ELR (cell line): ENCODE results near the gene CHTF18.
"Not testable (repeated sequence)": the region's sequence is repeated elsewhere in the genome, so short reads cannot be mapped to it uniquely, and the experiment has no call there.

Source experiments
- DNase-seq: peaks from one replicate; pipeline ENCODE4 v3.0.0-alpha.2; 2015; ENCODE audit warnings: low read depth

CHTF18 gene

DNA sequence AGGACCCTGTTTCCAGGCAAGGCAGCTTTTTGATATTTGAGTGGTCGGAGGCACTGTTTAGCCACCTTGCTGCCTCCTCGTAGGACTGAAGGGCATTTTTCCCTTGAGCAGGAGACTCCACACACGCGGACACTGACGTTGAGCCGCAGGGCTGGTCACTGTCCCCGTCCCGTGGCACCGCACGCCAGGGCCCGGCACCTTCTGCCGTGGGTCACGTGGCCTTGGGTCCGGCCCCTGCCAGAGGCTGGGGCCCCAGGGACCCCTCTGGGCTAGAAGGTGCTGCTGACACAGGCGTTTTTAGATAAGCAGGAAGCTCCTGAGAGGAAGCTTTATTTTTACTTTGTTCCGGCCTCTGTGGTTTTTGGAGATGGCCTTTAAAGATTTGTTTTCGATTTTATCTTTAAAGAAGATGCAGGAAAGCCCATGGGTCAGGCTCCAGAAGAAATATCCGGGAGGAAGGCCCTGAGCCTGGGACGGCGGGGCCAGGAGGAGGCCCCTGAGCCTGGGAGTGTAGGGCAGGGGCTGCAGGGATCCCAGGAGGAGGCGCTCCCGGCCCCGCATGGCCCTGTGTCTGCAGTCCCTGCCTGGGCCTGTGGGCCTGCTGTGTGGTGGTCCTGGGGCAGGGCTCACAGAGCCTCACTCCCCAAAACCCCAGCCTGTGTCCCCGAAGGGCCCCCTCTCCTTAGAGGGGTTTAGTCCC lies 42.6 kb downstream of the CHTF18 start:
- DNase-seq, result no peak

DNA sequence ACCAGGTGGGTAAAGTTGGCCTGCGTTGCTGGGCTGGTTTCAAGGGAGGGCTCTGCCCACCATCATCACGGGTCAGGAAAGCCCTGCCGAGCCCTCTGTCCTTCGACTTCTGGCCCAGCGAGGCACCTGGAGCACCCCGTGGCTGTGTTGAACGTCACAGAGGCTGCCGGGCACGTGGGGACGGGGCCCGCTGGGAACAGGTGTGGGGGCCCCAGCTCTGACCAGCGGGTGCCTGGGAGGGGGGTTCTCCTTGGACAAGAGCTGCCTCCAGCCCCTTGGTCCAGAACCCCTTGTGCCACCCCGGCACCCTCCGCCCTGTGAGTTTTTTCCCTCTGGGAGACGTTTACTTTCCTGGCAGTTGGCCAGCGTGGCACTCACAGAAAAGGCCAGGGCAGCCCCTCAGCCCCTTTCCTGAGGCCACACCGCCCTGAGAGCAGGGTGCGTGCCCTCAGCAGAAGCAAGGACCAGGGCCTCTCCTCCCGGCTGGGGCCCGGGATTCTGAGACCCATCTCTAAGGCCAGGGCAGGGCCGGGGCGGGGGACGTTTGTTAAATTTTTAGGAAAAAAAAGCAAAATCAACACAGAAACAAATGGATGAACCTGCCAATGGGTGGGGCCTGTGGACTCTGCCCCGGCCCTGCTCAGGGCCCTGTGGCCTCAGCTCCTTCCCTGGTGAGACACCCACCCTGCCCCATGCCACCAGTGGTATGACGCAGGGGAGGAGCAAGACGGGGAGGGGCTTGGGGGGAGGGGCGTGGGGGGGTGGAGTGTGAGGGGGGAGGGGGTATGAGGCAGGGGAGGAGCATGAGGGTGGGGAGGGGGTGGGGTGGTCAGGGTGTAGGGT lies 43.4 kb downstream of the CHTF18 start:
- DNase-seq, result no peak

DNA sequence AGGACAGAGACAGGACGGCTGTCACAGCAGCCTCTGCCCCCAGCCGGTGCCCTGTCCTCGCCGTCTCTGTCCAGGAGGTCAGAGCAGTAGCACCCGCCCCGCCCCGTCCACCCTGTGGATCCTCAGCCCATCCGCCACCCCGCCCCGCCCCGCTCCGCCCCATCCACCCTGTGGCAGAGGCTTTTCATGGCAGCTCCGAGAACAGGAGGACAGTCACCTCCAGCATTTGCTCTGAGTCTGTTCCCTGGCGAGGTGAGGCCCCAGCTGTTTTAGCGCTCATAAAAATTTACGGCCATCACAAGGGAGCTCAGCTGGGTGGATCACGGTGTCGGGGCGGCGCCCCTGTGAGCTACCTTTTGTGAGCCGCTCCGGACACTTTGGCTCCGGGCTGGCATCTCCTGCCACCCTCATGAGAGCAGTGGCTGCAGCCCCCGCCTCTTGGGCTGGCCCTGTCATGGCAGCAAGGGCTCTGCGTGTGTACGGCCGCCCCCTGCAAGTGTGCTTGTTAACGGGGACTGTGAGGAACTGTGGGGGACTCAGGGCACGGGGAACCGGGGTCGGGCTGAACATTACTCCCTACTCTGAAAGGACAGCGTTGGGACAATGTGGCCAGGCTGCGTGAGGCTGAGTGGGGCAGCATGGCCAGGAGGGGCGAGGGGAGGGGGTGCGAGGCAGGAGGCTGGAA lies 44.4 kb downstream of the CHTF18 start:
- no peak for DNase-seq

DNA sequence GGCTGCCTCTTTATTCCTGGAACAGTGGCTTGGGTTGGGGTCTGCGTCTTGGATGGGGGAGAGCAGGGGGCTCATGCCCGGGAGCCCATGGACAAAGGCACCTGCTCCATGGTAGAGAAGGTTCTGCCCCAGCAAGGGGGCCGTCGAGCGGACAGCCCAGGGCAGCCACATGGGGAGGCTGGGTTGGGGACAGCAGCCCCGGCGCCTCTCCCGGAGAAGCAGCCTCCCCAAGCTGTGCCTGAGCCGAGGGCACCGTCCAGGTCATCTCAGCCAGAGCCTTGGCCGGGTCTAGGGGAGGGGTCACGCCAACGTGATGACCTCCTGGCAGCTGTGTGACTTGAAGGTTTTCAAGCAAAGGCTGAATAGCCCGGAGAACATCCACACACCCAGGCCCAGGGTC lies 45.0 kb downstream of the CHTF18 start:
- no peak for DNase-seq

DNA sequence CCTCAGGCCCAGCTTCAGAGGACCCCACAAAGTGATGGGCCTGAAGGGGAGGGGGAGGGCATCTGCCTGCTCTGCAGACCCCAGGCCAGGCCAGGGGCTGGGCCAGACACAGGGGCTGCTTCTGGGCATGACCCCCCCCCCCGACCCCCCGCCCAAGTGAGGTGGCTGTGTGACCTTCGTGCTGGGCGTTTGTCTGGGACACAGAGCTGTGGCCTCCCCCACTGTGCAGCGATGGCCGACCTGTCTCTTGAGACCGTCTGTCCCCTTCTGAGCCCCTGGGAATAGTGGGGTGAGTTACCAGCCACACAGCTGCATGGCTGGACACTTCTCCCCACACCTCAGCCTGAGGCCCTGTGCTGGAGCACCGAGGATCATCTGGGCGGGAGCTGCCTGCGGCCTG lies 47.0 kb downstream of the CHTF18 start:
- no peak for DNase-seq

DNA sequence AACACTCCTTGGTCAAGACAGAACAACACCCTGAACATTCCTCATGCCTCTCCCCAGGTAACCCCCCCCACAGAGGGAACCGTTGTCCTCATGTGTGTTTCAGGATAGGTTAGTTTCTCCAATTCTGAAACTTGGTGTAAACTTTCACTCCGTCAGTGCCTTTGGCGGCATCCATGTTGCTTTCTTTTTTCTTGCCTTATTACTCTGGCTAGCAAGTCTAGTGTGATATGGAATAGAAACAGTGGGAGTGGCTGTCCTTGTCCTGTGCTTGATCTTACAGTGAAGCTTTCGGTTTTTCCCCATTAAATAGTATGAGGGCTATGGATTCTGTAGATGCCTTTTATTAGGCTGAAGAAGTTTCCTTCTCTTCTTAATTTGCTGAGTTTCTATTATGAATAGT lies 47.8 kb downstream of the CHTF18 start:
- no peak for DNase-seq

DNA sequence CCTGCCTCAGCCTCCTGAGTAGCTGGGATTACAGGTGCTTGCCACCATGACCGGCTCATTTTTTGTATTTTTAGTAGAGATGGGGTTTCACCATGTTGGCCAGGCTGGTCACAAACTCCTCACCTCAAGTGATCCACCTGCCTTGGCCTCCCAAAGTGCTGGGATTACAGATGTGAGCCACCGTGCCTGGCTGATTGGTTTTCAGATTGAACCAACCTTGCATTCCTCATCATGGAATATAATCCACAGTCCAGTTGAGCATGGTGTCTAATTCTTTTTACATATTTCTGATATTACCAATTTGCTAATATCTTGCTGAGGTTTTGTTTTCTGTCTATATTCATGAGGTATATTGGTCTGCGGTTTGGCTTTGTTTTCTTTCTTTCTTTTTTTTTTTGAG lies 48.4 kb downstream of the CHTF18 start:
- DNase-seq, result not testable (repeated sequence)

DNA sequence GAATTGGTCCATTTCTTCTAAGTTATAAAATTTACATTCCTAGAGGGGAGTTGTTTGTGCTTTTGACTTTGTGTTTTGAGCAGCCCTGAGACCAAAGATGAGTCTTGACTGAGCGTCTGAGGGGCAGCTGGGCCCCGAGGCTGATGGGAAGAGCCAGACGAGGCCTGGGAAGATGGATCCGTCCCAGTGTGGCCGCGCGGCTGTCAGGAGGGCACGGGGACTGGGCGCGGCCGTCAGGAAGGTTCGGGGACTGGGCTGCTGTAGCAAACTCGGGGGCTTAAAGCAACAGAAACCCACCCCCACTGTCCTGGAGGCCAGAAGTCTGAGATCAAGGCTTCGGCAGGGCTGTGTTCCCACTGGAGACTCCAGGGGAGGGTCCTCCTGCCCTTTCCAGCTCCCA lies 50.3 kb downstream of the CHTF18 start:
- DNase-seq, result no peak

DNA sequence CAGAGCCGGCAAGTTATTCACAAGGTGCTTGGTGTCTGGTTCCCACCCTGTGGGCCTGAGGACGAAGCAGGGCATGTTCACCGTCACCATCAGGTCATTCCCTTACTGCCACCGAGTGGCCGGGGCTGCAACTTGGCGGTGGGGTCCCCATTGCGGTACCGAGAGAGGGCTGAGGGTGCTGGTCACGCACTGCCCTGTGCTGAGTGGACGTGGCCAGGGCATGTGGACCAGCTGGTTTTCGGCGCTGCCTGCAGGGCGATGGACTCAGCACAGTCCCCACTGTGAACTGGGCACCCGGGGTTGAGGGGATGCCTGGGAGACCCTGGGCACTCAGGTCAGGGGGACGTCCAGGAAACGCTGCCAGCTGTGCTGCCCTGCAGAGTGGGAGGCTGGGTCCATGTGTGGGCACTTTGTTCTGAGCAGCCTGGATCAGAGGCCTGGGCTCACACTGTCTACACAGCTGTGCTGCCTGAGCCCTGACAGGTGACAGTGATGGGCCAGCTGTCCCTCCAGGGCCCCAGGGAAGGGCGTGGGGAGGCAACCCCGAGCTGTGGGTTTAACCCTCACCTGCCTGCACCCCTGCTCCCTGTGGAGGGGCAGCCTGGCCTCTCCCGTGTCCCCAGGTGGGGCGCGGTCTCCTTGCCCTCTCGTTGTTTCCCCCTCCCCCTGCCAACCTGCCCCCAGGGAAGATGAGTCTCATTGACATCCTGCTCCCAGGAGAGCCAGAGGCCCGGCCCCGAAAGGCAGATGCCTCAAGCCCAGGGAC lies 51.4 kb downstream of the CHTF18 start:
- DNase-seq, result no peak

DNA sequence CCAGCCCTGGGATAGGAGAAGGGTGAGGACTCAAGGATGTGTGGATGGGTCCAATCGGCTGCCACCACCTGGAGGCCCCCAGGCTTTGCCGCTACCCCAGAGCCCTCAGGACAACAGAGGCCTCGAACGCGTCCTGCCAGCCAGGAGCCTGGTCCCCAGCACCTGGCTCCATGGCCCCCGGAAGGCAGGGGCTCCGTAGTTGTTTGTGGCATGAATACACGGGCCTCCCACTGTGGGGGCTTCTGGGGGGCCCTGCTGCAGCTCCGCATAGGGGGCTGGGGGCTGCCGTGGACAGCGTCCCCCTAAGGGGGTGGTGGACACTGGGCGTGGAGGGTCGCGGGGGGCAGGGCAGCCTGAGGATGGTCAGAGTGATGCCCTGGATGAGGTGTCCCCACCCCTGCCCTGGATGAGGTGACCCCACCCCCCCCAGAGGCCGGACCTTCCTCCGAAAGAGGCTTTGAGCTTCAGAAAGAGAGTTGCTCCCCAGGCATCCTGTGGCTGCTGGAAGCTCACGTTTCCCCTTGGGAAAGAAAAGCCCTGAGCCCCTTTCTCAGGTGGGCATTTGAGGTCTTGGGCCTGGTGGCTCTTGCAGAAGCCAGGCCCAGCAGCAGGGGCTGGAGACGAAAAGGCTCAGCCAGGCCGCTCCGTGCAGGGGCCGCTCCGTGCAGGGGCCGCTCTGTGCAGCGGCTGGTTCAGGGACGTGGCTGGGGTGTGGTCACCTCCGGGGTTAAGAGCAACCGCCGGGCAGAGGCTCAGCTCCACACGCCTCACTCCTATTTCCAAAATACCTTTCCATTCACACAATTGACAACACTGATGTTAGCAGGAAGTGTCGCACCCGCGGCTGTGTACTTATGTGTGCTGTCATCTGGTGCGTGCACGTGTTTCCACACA lies 52.4 kb downstream of the CHTF18 start:
- no peak for DNase-seq

DNA sequence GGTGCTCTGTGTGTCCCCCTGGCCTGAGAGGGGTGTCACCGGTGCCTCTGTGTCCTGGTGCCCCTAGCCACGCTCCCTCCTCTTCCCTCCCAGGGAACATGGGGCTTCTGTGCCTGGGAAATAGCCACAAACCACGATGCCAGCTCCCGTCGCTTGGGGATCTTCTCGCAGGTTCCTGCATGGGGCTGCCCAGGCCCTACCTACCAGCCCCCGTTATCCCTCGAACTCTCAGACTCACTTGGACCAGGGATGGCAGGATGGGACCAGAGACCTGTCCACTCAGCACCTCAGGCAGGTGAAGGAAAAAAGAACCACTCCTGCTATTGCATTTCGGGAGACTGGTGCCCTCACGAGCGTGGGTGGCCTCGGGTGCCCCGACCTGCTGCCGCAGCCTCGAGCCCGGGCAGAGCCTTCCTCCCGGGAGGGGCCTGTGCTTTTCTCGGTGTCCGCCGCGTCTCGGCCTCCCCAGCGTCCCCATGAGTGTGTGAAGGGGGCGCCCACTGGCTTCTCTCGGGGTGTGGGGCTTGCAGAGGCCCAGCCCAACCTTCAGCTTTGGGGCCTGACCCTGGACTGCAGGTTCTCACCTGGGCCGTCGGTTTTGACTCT lies 53.1 kb downstream of the CHTF18 start:
- no peak for DNase-seq

DNA sequence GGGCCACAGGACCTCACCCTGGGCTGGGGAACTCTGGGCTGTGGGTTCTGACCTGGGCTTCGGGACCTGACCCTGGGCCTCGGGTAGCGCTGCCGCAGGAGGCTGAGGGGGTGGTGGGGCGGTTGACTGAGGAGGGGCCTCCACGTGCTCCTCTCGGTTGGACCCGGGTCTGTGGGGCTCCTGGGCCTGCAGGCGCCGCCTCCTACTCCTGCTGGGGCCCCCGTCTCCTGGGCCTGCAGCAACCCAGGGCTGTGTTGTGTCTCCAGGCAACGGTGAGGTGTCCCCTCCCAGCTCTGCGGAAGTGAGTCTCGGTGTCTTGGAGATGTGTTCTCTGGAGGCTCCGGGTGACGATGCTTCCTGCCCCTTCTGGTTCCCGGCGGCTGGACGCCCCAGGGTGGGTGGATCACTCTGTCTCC lies 53.6 kb downstream of the CHTF18 start:
- DNase-seq, result no peak

DNA sequence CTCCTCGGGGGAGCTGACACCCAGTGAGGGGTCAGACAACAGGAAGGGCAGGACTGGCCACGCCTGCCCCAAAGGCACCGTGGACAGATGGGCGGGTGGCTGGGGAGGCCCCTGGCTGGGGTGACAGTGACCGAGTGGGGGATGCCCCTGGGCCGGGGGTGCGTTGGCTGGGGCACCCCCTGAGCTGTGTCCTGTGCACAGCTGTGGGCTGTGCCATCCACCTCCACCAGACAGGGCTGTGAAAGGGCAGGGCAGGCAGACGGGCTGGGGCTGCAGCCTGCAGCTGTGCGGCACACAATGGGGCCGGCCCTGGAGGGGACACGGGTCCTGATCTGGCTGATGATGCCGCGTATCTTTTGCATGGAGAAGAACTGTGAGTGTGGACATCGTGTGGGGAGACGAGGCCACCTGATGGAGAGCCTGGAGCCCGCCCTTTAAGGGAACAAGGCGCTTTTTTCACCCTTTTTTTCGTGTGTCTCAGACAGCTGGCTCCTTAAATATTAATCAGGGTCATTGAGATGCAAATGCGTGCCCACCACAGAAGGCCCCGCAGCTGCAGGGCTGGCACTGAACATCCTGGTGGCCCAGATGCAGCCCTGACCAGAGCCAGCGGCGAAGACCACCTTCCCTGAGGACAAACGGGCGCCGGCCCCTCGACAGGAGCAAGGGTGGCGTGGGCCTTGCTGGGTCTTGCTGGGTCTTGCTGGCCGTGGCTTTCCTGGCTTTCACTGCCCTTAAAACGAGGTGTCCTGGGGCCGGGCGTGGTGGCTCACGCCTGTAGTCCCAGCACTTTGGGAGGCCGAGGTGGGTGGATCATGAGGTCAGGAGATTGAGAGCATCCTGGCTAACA lies 54.5 kb downstream of the CHTF18 start:
- no peak for DNase-seq

DNA sequence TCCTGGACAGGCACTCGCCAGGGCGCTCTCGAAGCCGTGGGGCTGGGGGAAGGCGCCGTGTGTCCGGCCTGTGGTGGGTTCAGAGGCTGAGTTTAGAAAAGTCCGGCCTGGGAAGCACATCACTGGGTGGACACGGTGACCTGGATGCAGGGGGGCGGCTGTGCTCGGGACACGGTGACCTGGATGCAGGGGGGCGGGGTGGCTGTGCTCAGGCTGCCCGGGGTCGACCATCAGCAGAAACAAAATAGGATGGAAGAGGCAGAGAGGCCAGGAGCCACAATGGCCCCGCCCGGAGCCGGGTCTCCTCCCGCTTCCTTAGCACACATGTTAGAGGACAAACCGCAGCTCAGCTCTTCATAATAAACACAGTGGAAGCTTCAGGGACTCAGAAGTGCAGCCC lies 55.4 kb downstream of the CHTF18 start:
- DNase-seq, result no peak

DNA sequence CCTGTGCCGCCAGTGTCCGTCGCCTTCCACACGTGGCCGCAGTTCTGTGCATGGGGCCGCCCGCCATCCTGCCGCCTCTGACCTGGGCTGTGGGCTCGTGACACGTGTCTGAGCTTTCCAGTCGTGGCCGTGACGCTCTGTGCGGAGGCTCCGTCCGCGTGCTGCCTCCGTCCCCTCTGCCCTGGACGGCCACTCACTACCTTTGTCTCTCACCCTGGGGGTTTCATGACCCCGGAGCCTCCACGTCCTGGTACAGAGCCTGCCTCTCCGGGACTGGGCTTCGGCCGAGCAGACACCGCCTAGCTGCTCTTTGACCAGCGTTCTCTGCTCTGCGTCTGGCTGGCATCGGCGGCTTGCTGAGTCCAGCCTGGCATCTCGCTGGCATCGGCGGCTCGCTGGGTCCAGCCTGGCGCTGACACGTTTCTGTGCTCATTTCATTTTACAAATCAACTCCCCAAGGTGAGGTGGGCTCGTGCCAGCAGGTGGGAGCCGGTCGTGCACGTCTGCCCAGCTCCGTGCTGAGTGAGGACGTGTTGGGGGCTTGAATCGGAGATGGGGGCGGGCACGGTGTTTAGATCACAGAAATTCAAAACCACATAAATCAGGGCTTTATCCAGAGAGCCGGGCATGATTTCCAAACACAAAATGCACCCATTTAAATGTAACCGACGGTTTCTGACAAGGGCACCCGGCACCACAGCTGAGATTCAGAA lies 56.4 kb downstream of the CHTF18 start:
- no peak for DNase-seq

DNA sequence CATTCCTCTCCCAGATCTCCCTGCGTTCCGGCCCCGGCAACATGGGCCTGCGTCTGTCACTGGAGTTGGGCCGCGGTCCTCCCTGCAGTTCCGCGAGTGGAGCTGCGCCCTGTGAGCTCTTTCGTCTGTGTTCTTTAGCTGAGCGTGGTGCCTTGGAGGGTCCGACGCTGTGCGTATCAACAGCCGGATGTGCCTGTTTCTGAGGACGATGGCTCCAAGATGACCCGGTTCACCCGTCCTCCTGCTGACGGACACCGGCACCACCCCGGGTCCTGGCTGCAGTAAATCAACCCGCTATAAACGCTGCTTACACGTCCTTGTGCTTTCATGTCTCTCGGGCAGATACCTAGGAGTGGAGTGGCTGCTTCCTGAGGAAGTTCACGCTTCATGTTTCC lies 56.9 kb downstream of the CHTF18 start:
- DNase-seq, result no peak

DNA sequence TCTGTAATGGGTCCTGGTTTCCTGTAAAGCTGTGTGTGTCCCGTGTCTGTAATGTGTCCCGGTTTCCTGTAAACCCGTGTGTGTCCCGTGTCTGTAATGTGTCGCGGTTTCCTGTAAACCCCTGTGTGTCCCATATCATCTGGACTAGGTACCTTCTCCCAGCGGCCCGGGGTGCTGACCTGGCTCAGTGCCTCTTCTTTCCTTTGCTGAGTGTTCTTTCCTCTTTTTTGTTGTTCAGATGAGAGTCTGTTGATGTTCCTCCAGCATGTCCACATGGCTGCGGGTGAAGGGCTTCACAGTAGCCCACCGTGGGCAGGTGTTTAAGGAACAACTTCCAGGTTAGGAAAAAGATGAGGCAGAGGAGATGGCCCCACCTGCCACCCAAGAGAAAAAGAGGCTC lies 58.7 kb downstream of the CHTF18 start:
- DNase-seq, result no peak
